ENCODE results near the gene PECR. TPM values are rescaled to one million over a fixed set of nuclear protein-coding genes. Genes with fewer than 3 reads are reported as not detected.

The PECR gene
- total and polyA plus RNA-seq, 2 of the 13 experiments (the other 11 are each of a cell fraction or from before 2014, with no cell fraction given) = 151 to 153 TPM

- peak; percentile 93 for TF ChIP-seq MTF2 (CRISPR knock-in tag; IDR thresholded peaks at IDR 0.05; ENCODE audit: borderline replicate concordance)
- TF ChIP-seq CHD2 (IDR thresholded peaks at IDR 0.05; ENCODE audit: low read depth, low read length) = no peak
- no peak for TF ChIP-seq ZBTB21 (CRISPR knock-in tag; IDR thresholded peaks at IDR 0.05)
- peak; percentile 68; the same call in 1 of the 2 replicates for TF ChIP-seq RBAK (CRISPR knock-in tag; IDR thresholded peaks at IDR 0.05)
- TF ChIP-seq ATF6 (CRISPR knock-in tag; conservative IDR thresholded peaks at IDR 0.05) = no peak; the same call in 1 of the 2 replicates
- no peak for TF ChIP-seq ZNF672 (CRISPR knock-in tag; IDR thresholded peaks at IDR 0.05)
- TF ChIP-seq ZNF230 (CRISPR knock-in tag; IDR thresholded peaks at IDR 0.05) = no peak
- TF ChIP-seq NCOA2 (CRISPR knock-in tag; IDR thresholded peaks at IDR 0.05) = peak; percentile 39
- peak; percentile 98 for TF ChIP-seq ELF1 (CRISPR knock-in tag; IDR thresholded peaks at IDR 0.05)
- no peak for TF ChIP-seq CENPX (CRISPR knock-in tag; IDR thresholded peaks at IDR 0.05)
- peak; percentile 87 for TF ChIP-seq AHR (CRISPR knock-in tag; IDR thresholded peaks at IDR 0.05)
- TF ChIP-seq ZNF275 (CRISPR knock-in tag; IDR thresholded peaks at IDR 0.05; ENCODE audit: borderline replicate concordance) = 0 out of 2 replicates have a peak, but pooled peaks have one; percentile 81
- TF ChIP-seq ZNF513 (CRISPR knock-in tag; conservative IDR thresholded peaks at IDR 0.05) = 0 out of 2 replicates have a peak, but pooled peaks have one; percentile 52
- peak; percentile 84; the same call in 1 of the 2 replicates for TF ChIP-seq SRY (CRISPR knock-in tag; IDR thresholded peaks at IDR 0.05)
- TF ChIP-seq DDIT3 (CRISPR knock-in tag; IDR thresholded peaks at IDR 0.05) = no peak; the same call in 1 of the 2 replicates
- TF ChIP-seq ZNF709 (CRISPR knock-in tag; IDR thresholded peaks at IDR 0.05) = peak; percentile 95
- peak; percentile 90 for TF ChIP-seq ASH2L (IDR thresholded peaks at IDR 0.05; ENCODE audit: insufficient read length, low read depth, low read length)
- TF ChIP-seq ZNF839 (CRISPR knock-in tag; IDR thresholded peaks at IDR 0.05; ENCODE audit: borderline replicate concordance) = peak; percentile 94; the same call in 1 of the 2 replicates
- peak; percentile 83; the same call in 1 of the 2 replicates for TF ChIP-seq IKZF5 (CRISPR knock-in tag; IDR thresholded peaks at IDR 0.05)
- no peak for TF ChIP-seq ZEB1 (IDR thresholded peaks at IDR 0.05; ENCODE audit: insufficient replicate concordance, low read depth)
- no peak for TF ChIP-seq SP1 (IDR thresholded peaks at IDR 0.05)
- peak; percentile 84 for TF ChIP-seq SP1 (CRISPR knock-in tag; IDR thresholded peaks at IDR 0.05)
- no peak for TF ChIP-seq RAD51 (IDR thresholded peaks at IDR 0.05; ENCODE audit: borderline replicate concordance)
- peak; percentile 95 for TF ChIP-seq TARDBP (CRISPR knock-in tag; IDR thresholded peaks at IDR 0.05)
These were observed 27.6 kb upstream of the PECR start, which contains the start of gene XRCC5 (continued) for GRCh38 chr2:216108967-216109921.
